ENCODE measurements around the gene KLHL5. TPM values are rescaled to one million over a fixed set of nuclear protein-coding genes. Genes with fewer than 3 reads are reported as not detected.

KLHL5 gene
- total and polyA plus RNA-seq, 2 of the 4 experiments (the other 2 are of a cell fraction) = 58.8 to 97.7 TPM

DNA sequence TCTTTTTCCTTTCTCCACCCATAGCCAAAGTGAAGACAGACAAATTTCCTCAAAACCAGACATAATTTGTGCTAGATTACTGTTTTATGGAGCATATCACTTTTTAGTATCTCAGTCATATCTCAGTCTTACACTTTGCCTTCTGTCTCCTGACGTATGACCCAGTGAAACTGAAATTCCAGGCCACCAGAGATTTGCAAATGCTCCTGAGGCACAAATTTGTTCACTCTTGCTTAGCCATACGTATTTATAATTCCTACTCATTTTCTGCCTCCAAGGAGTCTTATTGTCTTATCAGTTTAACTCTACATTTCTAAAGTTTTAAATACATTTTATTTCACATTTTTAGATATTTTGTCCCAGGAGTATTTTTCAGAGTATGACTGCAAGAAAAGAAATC, 39.8 kb upstream of the KLHL5 start:
- in situ Hi-C loops (cut with MboI; ENCODE audit: low sequenced_read_pairs) (no loop called here), intact Hi-C loops (cut with micrococcal nuclease) (no loop called here), dilution Hi-C loops (cut with HindIII; ENCODE audit: low sequenced_read_pairs, unreplicated experiment) (no loop called here)
- no peak for DNase-seq
- no peaks in the 10 kb centered on the region for H3K9me3 ChIP-seq (ENCODE audit: control insufficient read depth, insufficient read depth, low read length)
- no TSS peak for BruUV-seq (replicated peaks)
- peaks cover 3% of the 10 kb centered on the region; the same call in 1 of the 2 replicates for H3K4me1 ChIP-seq (ENCODE audit: control insufficient read depth, insufficient read depth, low read length)
- H2AK9ac ChIP-seq (replicated peaks; ENCODE audit: low read depth, low read length, poor library complexity) = no peak overlapping the region
- no peak overlapping the region; the same call in 1 of the 2 replicates for H2BK20ac ChIP-seq (ENCODE audit: low read depth, low read length)
- no peak overlapping the region for H3K4me2 ChIP-seq (ENCODE audit: low read depth, low read length)
- H3K36me3 ChIP-seq (ENCODE audit: control insufficient read depth, insufficient read depth, low read length) = no peaks in the 10 kb centered on the region
- no peak overlapping the region for H4K8ac ChIP-seq (ENCODE audit: low read depth in 2 of 2, low read length in 2 of 2)
- no peak for ATAC-seq (ENCODE audit: low read depth)
- peak overlapping the region; percentile 31; the same call in 1 of the 2 replicates for H3K4ac ChIP-seq (ENCODE audit: low read depth, low read length)
- no peak overlapping the region for H3K23ac ChIP-seq (ENCODE audit: low read depth, low read length)
- H3K4me3 ChIP-seq (ENCODE audit: insufficient read depth, low read depth, low read length) = no peak overlapping the region
- H2AFZ ChIP-seq (replicated peaks; ENCODE audit: low read length, poor library complexity) = no peak overlapping the region
- H2BK120ac ChIP-seq (ENCODE audit: low read depth, low read length) = peak overlapping the region; percentile 37
- H3K79me1 ChIP-seq (ENCODE audit: low read depth in 1 of 2, low read length in 2 of 2) = no peaks in the 10 kb centered on the region
- peak overlapping the region; percentile 67 for H2BK5ac ChIP-seq (ENCODE audit: low read depth, low read length, poor library complexity, severe bottlenecking)
- 0 out of 2 replicates have a peak overlapping the region, but pooled peaks have one; percentile 62 for H3K56ac ChIP-seq (ENCODE audit: extremely low read depth, insufficient read depth, low read length)
- H3K18ac ChIP-seq (ENCODE audit: low read depth, low read length) = peak overlapping the region; percentile 82; the same call in 1 of the 2 replicates
- H4K91ac ChIP-seq (ENCODE audit: insufficient read depth, low read depth, low read length) = no peak overlapping the region; the same call in 1 of the 2 replicates
- no CpG with 5 or more reads among the region's 2 CpGs for WGBS, 2 experiments (ENCODE audit: extremely low coverage in 2 of 2, insufficient read length in 1 of 2)
- H2BK15ac ChIP-seq (ENCODE audit: low read depth, low read length) = peak overlapping the region; percentile 75; the same call in 2 of the 3 replicates
- H3K9ac ChIP-seq (ENCODE audit: low read depth, low read length) = no peak overlapping the region
- ChIA-PET POLR2A (ENCODE audit: unreplicated experiment) (no interaction called here), CTCF (no interaction called here)
- H3K27ac ChIP-seq (ENCODE audit: insufficient read depth, low read length) = no peak overlapping the region
- H4K20me1 ChIP-seq (ENCODE audit: insufficient read depth, low read length) = no peaks in the 10 kb centered on the region
- peak overlapping the region; percentile 70; the same call in 1 of the 2 replicates for H4K5ac ChIP-seq (ENCODE audit: low read depth, low read length)
- TF ChIP-seq POLR2A (IDR thresholded peaks at IDR 0.05; ENCODE audit: low read depth, low read length) (no peak), MAFK (IDR thresholded peaks at IDR 0.05; ENCODE audit: low read depth, low read length) (no peak), RAD21 (IDR thresholded peaks at IDR 0.05; ENCODE audit: low read length) (no peak), FOS (IDR thresholded peaks at IDR 0.05; ENCODE audit: low read depth, low read length) (no peak), RFX5 (IDR thresholded peaks at IDR 0.05; ENCODE audit: low read depth, low read length) (no peak), MXI1 (IDR thresholded peaks at IDR 0.05; ENCODE audit: borderline replicate concordance, low read depth, low read length) (no peak), CHD1 (IDR thresholded peaks at IDR 0.05; ENCODE audit: low read depth, low read length) (no peak), BHLHE40 (IDR thresholded peaks at IDR 0.05; ENCODE audit: low read depth, low read length) (no peak), CEBPB (IDR thresholded peaks at IDR 0.05; ENCODE audit: low read depth, low read length) (no peak), SMC3 (IDR thresholded peaks at IDR 0.05; ENCODE audit: low read depth, low read length) (no peak), RCOR1 (IDR thresholded peaks at IDR 0.05; ENCODE audit: insufficient replicate concordance, low read length) (no peak), MAZ (IDR thresholded peaks at IDR 0.05; ENCODE audit: borderline replicate concordance, low read depth, low read length) (no peak), NFE2L2 (IDR thresholded peaks at IDR 0.05; ENCODE audit: low read depth, low read length) (no peak)
- TF ChIP-seq, protein P1, sequence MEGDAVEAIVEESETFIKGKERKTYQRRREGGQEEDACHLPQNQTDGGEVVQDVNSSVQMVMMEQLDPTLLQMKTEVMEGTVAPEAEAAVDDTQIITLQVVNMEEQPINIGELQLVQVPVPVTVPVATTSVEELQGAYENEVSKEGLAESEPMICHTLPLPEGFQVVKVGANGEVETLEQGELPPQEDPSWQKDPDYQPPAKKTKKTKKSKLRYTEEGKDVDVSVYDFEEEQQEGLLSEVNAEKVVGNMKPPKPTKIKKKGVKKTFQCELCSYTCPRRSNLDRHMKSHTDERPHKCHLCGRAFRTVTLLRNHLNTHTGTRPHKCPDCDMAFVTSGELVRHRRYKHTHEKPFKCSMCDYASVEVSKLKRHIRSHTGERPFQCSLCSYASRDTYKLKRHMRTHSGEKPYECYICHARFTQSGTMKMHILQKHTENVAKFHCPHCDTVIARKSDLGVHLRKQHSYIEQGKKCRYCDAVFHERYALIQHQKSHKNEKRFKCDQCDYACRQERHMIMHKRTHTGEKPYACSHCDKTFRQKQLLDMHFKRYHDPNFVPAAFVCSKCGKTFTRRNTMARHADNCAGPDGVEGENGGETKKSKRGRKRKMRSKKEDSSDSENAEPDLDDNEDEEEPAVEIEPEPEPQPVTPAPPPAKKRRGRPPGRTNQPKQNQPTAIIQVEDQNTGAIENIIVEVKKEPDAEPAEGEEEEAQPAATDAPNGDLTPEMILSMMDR (conservative IDR thresholded peaks at IDR 0.05; ENCODE audit: low read depth, low read length) = no peak
- TF ChIP-seq, protein P2, sequence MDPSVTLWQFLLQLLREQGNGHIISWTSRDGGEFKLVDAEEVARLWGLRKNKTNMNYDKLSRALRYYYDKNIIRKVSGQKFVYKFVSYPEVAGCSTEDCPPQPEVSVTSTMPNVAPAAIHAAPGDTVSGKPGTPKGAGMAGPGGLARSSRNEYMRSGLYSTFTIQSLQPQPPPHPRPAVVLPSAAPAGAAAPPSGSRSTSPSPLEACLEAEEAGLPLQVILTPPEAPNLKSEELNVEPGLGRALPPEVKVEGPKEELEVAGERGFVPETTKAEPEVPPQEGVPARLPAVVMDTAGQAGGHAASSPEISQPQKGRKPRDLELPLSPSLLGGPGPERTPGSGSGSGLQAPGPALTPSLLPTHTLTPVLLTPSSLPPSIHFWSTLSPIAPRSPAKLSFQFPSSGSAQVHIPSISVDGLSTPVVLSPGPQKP (IDR thresholded peaks at IDR 0.05; ENCODE audit: borderline replicate concordance, low read depth, low read length) = no peak
- TF ChIP-seq, protein P3, sequence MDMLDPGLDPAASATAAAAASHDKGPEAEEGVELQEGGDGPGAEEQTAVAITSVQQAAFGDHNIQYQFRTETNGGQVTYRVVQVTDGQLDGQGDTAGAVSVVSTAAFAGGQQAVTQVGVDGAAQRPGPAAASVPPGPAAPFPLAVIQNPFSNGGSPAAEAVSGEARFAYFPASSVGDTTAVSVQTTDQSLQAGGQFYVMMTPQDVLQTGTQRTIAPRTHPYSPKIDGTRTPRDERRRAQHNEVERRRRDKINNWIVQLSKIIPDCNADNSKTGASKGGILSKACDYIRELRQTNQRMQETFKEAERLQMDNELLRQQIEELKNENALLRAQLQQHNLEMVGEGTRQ (IDR thresholded peaks at IDR 0.05; ENCODE audit: low read depth, low read length) = no peak
- no peaks in the 10 kb centered on the region for H3K9me1 ChIP-seq (ENCODE audit: insufficient read depth, low read length)
- H3K14ac ChIP-seq (replicated peaks; ENCODE audit: low read depth, low read length) = peak overlapping the region; percentile 25; the same call in 1 of the 2 replicates
- no peaks in the 10 kb centered on the region for H3K27me3 ChIP-seq (ENCODE audit: control insufficient read depth, insufficient read depth, low read length)
- H2AK5ac ChIP-seq (ENCODE audit: low read depth, low read length) = no peak overlapping the region

Measured in IMR-90 (cell line).